ENCODE measurements around the gene NLRP9. TPM values are rescaled to one million over a fixed set of nuclear protein-coding genes. Genes with fewer than 3 reads are reported as not detected.

The NLRP9 gene
- total and polyA plus RNA-seq, 2 of the 8 experiments (the other 6 are each of a cell fraction or from before 2014, with no cell fraction given): not detected

DNA sequence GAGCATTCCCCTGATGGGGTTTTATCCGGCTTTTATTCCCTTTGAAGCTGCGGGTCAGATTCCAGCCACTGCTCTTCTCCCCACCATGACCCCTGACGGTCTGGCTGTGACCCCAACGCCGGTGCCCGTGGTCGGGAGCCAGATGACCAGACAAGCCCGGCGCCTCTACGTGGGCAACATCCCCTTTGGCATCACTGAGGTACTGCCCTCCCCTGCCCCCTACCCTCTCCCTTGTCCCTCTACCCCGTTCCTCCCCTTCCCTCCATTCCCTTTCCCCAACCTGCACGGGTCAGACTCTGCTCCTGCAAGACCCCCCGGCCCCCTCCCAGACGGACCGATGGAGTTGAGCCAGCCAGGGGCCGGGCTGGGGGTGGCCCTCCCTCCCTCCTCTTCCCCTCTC is 77.2 kb downstream of the NLRP9 start:
- DNase-seq (ENCODE audit: low read depth in 1 of 2, low spot score in 2 of 2): no peak
- Histone ChIP-seq H3K9me3 (ENCODE audit: insufficient read depth in 2 of 2, low read depth in 1 of 2, low read length in 1 of 2) (no peaks in the 10 kb centered on the region), H3K56ac (replicated peaks; ENCODE audit: insufficient read length, low read depth, low read length) (no peak overlapping the region), H2AFZ (ENCODE audit: low read length) (no peak overlapping the region), H3K4me3 (ENCODE audit: extremely low read depth in 1 of 4, insufficient read depth in 2 of 4, low read depth in 3 of 4, low read length in 4 of 4) (no peak overlapping the region), H3K4me1 (replicated peaks in 1 of 4; ENCODE audit: control insufficient read depth in 3 of 4, insufficient read depth in 4 of 4, low read length in 3 of 4) (peaks cover 3 to 16% (median 10%) of the 10 kb centered on the region in 4 experiments; a peak in 6 of 7 replicates), H2BK15ac (ENCODE audit: low read length) (no peak overlapping the region), H3K23ac (ENCODE audit: insufficient read length) (no peak overlapping the region), H3K4me2 (ENCODE audit: insufficient read depth in 1 of 2, low read depth in 2 of 2, low read length in 2 of 2) (no peak overlapping the region), H2BK120ac (replicated peaks; ENCODE audit: low read depth, low read length) (no peak overlapping the region), H2BK20ac (ENCODE audit: low read length) (no peak overlapping the region), H3K9ac (replicated peaks in 1 of 4; ENCODE audit: extremely low read depth in 1 of 4, low read depth in 3 of 4, low read length in 3 of 4) (no peak overlapping the region), H4K8ac (ENCODE audit: extremely low read depth, insufficient read depth, low read length) (no peak overlapping the region), H4K91ac (replicated peaks; ENCODE audit: insufficient read length, low read length) (no peak overlapping the region), H3K23me2 (ENCODE audit: low read depth, low read length) (peaks cover 8% of the 10 kb centered on the region), H3K36me3 (ENCODE audit: control insufficient read depth in 2 of 4, insufficient read depth in 4 of 4, low read length in 3 of 4) (peaks cover 29 to 55% (median 44%) of the 10 kb centered on the region in 4 experiments), H3K79me1 (ENCODE audit: low read depth, low read length) (peaks cover 10% of the 10 kb centered on the region; the same call in 1 of the 2 replicates), H4K20me1 (replicated peaks in 1 of 2; ENCODE audit: control insufficient read depth in 1 of 2, insufficient read depth in 2 of 2, low read length in 2 of 2) (peaks cover 37 to 45% of the 10 kb centered on the region in 2 experiments), H3K4ac (replicated peaks; ENCODE audit: insufficient read length, low read depth, low read length) (no peak overlapping the region), H2BK5ac (ENCODE audit: low read depth, low read length) (no peak overlapping the region), H3K27ac (ENCODE audit: low read depth, low read length) (no peak overlapping the region), H2AK5ac (ENCODE audit: low read depth, low read length) (no peak overlapping the region), H3K27me3 (replicated peaks in 1 of 4; ENCODE audit: control insufficient read depth in 3 of 4, extremely low read depth in 1 of 4, insufficient read depth in 3 of 4, low read length in 3 of 4) (no peaks in the 10 kb centered on the region), H4K5ac (ENCODE audit: insufficient read length, low read depth, low read length) (no peak overlapping the region), H3K79me2 (ENCODE audit: control insufficient read depth in 1 of 2, insufficient read depth in 2 of 2, low read length in 2 of 2) (peaks cover 43 to 85% of the 10 kb centered on the region in 2 experiments), H3K18ac (ENCODE audit: extremely low read depth, low read length) (no peak overlapping the region), H3K14ac (ENCODE audit: insufficient read length) (no peak overlapping the region), H2BK12ac (ENCODE audit: low read depth, low read length) (no peak overlapping the region)
- POLR2A ChIA-PET (ENCODE audit: partially characterized antibody): interaction anchor here (5.8 kb wide), 1 partner anchor 8 kb away, joined by 75 read pairs; no protein-coding TSS in a partner anchor
- WGBS, 2 experiments (ENCODE audit: extremely low coverage in 1 of 2, insufficient coverage in 1 of 2, insufficient read length in 1 of 2, insufficient replicate concordance in 2 of 2, low coverage in 1 of 2, low lambda C conversion rate in 2 of 2, missing lambda C conversion rate in 1 of 2): 97% methylated on average over 8 of the region's 16 CpGs; no CpG with 5 or more reads in 1 of the 2 experiments
- FAIRE-seq: no peak
- CTCF ChIA-PET (ENCODE audit: partially characterized antibody): interaction anchor here (1.9 kb wide), 1 partner anchor 10 kb away, joined by 9 read pairs; no protein-coding TSS in a partner anchor
- TF ChIP-seq RBBP5 (IDR thresholded peaks at IDR 0.05; ENCODE audit: borderline replicate concordance, low read depth, low read length) (no peak), SAP30 (IDR thresholded peaks at IDR 0.05; ENCODE audit: insufficient read depth, insufficient replicate concordance, low read length) (no peak), GTF2F1 (IDR thresholded peaks at IDR 0.05; ENCODE audit: borderline replicate concordance, low read depth, low read length) (no peak), JUND (IDR thresholded peaks at IDR 0.05; ENCODE audit: low read length) (no peak), HDAC6 (IDR thresholded peaks at IDR 0.05; ENCODE audit: low read depth, low read length) (no peak), ASH2L (IDR thresholded peaks at IDR 0.05; ENCODE audit: low read length) (no peak), BRCA1 (IDR thresholded peaks at IDR 0.05; ENCODE audit: low read depth, low read length) (no peak), SUZ12 (IDR thresholded peaks at IDR 0.05; ENCODE audit: low read length) (no peak), TBP (IDR thresholded peaks at IDR 0.05; ENCODE audit: low read depth, low read length) (no peak)
- TF ChIP-seq, protein P1, sequence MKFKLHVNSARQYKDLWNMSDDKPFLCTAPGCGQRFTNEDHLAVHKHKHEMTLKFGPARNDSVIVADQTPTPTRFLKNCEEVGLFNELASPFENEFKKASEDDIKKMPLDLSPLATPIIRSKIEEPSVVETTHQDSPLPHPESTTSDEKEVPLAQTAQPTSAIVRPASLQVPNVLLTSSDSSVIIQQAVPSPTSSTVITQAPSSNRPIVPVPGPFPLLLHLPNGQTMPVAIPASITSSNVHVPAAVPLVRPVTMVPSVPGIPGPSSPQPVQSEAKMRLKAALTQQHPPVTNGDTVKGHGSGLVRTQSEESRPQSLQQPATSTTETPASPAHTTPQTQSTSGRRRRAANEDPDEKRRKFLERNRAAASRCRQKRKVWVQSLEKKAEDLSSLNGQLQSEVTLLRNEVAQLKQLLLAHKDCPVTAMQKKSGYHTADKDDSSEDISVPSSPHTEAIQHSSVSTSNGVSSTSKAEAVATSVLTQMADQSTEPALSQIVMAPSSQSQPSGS (IDR thresholded peaks at IDR 0.05; ENCODE audit: low read length): no peak
- TF ChIP-seq, protein P2, sequence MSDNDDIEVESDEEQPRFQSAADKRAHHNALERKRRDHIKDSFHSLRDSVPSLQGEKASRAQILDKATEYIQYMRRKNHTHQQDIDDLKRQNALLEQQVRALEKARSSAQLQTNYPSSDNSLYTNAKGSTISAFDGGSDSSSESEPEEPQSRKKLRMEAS (IDR thresholded peaks at IDR 0.05): no peak

All from H1 (cell line).